HepG2 (cell line): ENCODE measurements around the gene SLC23A3. TPM values are rescaled to one million over a fixed set of nuclear protein-coding genes. Genes with fewer than 3 reads are reported as not detected.
A peak's percentile ranks its signal among the peaks of the same experiment; 100 is the strongest.

Source experiments
- FOXP4 ChIP-seq: sonication (generic); formaldehyde crosslinking; IDR thresholded peaks from 2 replicates; pipeline ENCODE4 v1.4.0; 2020; ENCODE audit warnings: missing genetic modification reagents
- HMG20A ChIP-seq: IDR thresholded peaks from 2 replicates; pipeline ENCODE4 v1.6.1; 2016; ENCODE audit warnings: borderline replicate concordance
- JUNB ChIP-seq: sonication (generic); formaldehyde crosslinking; IDR thresholded peaks from 2 replicates; pipeline ENCODE4 v1.8.0; 2022; ENCODE audit warnings: missing genetic modification reagents, mild to moderate bottlenecking, borderline replicate concordance
- NFKB2 ChIP-seq: sonication (generic); formaldehyde crosslinking; IDR thresholded peaks from 2 replicates; pipeline ENCODE4 v1.4.0; 2020; ENCODE audit warnings: missing genetic modification reagents, borderline replicate concordance
- PHF8 ChIP-seq: sonication (generic); formaldehyde crosslinking; IDR thresholded peaks from 2 replicates; pipeline ENCODE4 v1.5.0; 2020; ENCODE audit warnings: missing genetic modification reagents
- RFX1 ChIP-seq: fragments of 450-650 bp; IDR thresholded peaks from 2 replicates; pipeline ENCODE4 v1.6.1; 2017
- SKI ChIP-seq: fragments of 450-650 bp; IDR thresholded peaks from one replicate; pipeline ENCODE4 v1.6.1; 2018; ENCODE audit warnings: mild to moderate bottlenecking; ENCODE audit not compliant: partially characterized antibody
- ZFP37 ChIP-seq: sonication (generic); formaldehyde crosslinking; IDR thresholded peaks from 2 replicates; pipeline ENCODE4 v1.4.0; 2020; ENCODE audit warnings: missing genetic modification reagents, borderline replicate concordance
- ZNF101 ChIP-seq: sonication (generic); formaldehyde crosslinking; IDR thresholded peaks from 2 replicates; pipeline ENCODE4 v1.4.0; 2020; ENCODE audit warnings: mild to moderate bottlenecking, low read depth, missing genetic modification reagents, borderline replicate concordance
- ZNF12 ChIP-seq: sonication (generic); formaldehyde crosslinking; IDR thresholded peaks from 2 replicates; pipeline ENCODE4 v1.5.0; 2020; ENCODE audit warnings: missing genetic modification reagents
- ZNF143 ChIP-seq: sonication (generic); formaldehyde crosslinking; IDR thresholded peaks from 2 replicates; pipeline ENCODE4 v1.4.0; 2020; ENCODE audit warnings: missing genetic modification reagents
- ZSCAN5A ChIP-seq: sonication (generic); formaldehyde crosslinking; IDR thresholded peaks from 2 replicates; pipeline ENCODE4 v1.8.0; 2022; ENCODE audit warnings: mild to moderate bottlenecking, missing genetic modification reagents, borderline replicate concordance
- polyA plus RNA-seq, 8 experiments: library from polyadenylated mRNA; depleted of rRNA in 3 of 8; stranded (reverse) in 7 of 8; unstranded in 1 of 8; fragments of >200 nt; fragmentation: Illumina TruSeq in 4 of 8; extraction: Trizol in 4 of 8; gene quantifications; 2 replicates each; pipeline versions ENCODE4 v1.2.1 to v1.2.3, GENCODE V29; 2011 to 2016; ENCODE audit warnings: low read depth in 4 of 8, missing spikeins in 1 of 8, mixed read lengths in 1 of 8; ENCODE audit not compliant: insufficient read depth in 1 of 8
- total RNA-seq, 5 experiments: library from RNA; depleted of rRNA; stranded (reverse); fragments of >200 nt; fragmentation: Illumina TruSeq; extraction: Trizol; gene quantifications; 2 replicates each; pipeline ENCODE4 v1.2.3, GENCODE V29; 2016; ENCODE audit warnings: low read depth in 1 of 5

SLC23A3 gene
- total and polyA plus RNA-seq, 2 of the 13 experiments (the other 11 are each of a cell fraction or from before 2014, with no cell fraction given): 0.38 to 0.78 TPM

GRCh38 chr2:219125225-219125885 lies 44.5 kb downstream of the SLC23A3 start (continued):
- TF ChIP-seq ZNF12: no peak
- TF ChIP-seq JUNB (CRISPR knock-in tag): no peak
- TF ChIP-seq SKI: peak; percentile 41
- TF ChIP-seq PHF8 (CRISPR knock-in tag): no peak
- no peak; the same call in 1 of the 2 replicates for TF ChIP-seq FOXP4
- TF ChIP-seq NFKB2 (CRISPR knock-in tag): no peak
- TF ChIP-seq ZNF143: no peak
- no peak for TF ChIP-seq ZSCAN5A
- TF ChIP-seq RFX1: no peak
- TF ChIP-seq ZNF101 (CRISPR knock-in tag): no peak
- peak; percentile 65; the same call in 1 of the 2 replicates for TF ChIP-seq HMG20A
- no peak for TF ChIP-seq ZFP37 (CRISPR knock-in tag)
